Right lobe of liver (tissue), 4 donors: Measurements from ENCODE around the gene TMEM51.

Experiments
- POLR2A ChIP-seq: fragments of 450-650 bp; IDR thresholded peaks from one replicate; pipeline ENCODE4 v1.6.1; 2017; ENCODE audit warnings: antibody characterized with exemption, mild to moderate bottlenecking
- TF ChIP-seq, protein P1 (sequence below), 4 donors: fragments of 200-600 bp in 3 of 4; fragments of 450-650 bp in 1 of 4; IDR thresholded peaks; one replicate each; pipeline versions ENCODE4 v1.5.1 to v1.8.0; 2016 to 2022; ENCODE audit warnings: antibody characterized with exemption in 4 of 4, mild to moderate bottlenecking in 2 of 4
- donor health status: DM: no; HTN: no; CAD: no.
- donor health status: DM: no; HTN: no; CAD: no.
- donor health status: DM: no; HTN: yes; CAD: no.

DNA sequence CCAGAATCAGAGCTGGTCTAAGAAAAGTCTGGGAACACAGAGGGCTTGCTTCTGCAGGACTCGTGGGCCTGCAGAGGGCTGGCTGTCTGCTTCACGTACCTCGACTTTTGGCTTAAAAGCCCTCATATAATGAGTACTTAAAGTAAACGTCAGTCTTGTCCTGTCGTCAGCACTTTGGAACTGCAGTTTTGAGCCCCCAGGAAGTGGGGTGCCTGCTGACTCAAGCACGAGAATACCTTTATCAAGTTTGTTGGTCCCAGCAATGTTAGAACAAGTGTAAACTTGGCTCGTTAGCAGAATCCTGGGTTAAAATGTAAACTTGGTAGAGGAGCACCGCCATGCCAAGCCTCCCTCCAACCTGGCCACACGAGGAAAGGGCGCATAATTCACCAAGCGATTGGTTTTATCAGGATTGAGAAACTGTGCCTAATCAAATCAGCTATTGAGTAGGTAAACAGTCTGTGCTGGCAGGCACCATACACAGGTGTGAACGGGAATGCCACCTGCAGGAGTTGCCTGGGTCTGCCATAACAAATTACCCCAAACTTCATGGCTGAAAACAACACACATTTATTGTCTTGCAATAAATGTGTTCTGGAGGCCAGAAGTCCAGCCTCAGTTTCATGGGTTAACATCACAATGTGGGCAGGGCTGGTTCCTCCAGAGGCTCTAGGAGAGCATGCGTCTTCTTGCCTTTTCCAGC, 48.5 kb downstream of the TMEM51 start:
- TF ChIP-seq, protein P1, sequence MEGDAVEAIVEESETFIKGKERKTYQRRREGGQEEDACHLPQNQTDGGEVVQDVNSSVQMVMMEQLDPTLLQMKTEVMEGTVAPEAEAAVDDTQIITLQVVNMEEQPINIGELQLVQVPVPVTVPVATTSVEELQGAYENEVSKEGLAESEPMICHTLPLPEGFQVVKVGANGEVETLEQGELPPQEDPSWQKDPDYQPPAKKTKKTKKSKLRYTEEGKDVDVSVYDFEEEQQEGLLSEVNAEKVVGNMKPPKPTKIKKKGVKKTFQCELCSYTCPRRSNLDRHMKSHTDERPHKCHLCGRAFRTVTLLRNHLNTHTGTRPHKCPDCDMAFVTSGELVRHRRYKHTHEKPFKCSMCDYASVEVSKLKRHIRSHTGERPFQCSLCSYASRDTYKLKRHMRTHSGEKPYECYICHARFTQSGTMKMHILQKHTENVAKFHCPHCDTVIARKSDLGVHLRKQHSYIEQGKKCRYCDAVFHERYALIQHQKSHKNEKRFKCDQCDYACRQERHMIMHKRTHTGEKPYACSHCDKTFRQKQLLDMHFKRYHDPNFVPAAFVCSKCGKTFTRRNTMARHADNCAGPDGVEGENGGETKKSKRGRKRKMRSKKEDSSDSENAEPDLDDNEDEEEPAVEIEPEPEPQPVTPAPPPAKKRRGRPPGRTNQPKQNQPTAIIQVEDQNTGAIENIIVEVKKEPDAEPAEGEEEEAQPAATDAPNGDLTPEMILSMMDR (IDR thresholded peaks at IDR 0.05) = peak in 1 of 4 donors; percentile 8
- no peak for TF ChIP-seq POLR2A
